NCI-H2227 (cell line): Measurements from ENCODE around the gene ZBTB42.

Experiments used
- DNase-seq: peaks from one replicate; lab custom pipeline; 2025; ENCODE audit not compliant: unreplicated experiment; lab: John Stamatoyannopoulos, UW

Gene ZBTB42

DNA sequence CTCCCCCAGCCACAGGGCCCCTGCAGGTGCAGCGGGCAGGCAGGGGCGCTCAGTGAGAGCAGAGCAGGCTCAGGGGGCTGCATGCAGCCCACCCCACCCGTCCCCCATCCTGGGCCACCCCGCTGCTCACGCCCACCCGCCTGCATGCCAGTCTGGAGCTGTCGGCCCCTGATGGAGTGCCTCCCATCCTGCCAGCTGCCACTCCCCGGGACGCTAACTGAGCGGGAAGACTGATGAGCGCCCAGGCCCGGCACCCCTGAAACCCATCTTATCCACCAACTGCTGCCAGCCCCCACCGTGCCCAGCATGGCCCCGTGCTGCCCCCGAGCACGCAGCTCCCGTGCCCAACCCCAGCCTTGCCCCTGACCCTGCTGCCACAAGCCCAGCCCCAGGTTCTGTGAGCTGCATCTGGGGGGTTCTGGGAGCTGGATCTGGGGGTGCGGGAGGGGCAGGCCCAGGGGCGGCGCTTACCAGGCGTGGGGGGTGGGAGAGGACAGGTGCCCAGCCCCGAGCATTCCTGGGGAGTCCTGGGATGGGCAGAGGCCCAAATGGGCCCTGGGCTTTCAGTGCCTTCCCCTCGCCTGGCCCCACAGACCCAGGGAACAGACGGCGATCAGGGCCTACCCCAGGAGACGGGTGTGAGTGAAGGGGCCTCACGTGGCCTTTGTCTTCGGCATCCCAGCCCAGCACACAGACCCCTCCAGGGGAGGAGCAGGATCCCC is 18.7 kb upstream of the ZBTB42 start:
- DNase-seq: no peak

DNA sequence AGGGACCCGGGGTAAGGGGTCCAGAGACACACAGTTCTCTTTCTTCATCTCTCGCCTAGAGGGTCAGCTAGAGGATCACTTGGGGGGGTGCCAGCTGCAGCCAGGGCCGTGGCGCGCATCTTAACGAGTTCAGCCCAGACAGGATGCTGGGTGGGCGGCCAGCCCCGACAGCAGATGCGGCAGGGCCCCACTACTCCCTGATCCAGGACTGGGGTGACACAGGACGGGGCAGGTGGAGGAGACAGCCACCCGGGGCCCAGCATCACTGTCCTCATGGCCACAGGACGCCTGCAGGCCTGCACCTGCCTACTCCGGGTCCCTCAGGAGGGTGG is 18.1 kb upstream of the ZBTB42 start:
- DNase-seq: no peak

DNA sequence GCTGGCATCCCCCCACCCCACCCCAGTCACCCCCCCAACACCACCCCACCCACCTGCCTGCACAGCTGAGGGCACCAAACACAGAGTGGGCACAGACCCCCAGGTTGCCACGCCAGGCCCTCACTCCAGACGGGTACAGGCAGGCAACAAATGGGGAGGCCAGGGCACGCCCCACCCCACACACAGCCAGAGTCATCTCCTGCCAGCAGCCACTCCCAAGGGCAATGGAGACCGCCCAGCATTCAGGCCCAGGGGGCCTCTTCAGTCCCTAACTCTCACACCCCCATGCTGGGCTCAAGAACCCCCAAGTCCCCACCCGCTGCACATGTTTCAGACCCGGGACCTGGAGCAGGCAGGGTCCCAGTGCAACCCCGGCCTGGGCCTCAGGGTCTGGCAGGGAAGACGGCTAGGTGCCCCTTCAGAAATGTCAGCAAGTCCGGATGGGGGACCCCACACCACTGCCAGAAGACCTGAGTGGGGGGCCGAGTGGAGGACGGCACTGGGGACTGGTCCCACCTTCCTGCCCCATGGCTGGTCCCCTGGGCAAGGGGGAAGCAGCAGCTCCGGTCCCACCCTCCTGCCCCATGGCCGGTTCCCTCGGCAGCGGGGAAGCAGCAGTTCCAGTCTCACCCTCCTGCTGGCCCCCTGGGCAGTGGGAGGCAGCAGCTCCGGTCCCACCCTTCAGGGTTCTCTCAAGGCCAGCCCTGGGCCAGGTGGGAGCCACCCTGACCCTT is 17.2 kb upstream of the ZBTB42 start:
- no peak for DNase-seq

DNA sequence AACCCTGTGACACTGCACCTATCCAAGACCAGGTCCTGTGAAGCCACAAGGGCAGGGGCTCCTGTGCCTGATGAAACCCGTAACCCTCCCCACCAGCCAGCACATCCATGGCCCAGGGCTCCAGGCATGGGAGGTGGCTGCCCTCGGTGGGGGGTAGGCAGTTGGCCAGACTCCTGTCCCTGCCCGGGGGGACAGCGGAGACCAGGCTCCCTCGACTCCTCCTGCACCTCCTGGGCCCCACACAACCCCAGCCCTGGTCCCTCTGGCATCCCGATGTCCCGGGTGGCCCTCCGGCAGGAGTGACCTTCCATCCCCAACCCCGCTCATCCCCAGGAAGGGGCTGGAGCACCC is 16.7 kb upstream of the ZBTB42 start:
- no peak for DNase-seq

DNA sequence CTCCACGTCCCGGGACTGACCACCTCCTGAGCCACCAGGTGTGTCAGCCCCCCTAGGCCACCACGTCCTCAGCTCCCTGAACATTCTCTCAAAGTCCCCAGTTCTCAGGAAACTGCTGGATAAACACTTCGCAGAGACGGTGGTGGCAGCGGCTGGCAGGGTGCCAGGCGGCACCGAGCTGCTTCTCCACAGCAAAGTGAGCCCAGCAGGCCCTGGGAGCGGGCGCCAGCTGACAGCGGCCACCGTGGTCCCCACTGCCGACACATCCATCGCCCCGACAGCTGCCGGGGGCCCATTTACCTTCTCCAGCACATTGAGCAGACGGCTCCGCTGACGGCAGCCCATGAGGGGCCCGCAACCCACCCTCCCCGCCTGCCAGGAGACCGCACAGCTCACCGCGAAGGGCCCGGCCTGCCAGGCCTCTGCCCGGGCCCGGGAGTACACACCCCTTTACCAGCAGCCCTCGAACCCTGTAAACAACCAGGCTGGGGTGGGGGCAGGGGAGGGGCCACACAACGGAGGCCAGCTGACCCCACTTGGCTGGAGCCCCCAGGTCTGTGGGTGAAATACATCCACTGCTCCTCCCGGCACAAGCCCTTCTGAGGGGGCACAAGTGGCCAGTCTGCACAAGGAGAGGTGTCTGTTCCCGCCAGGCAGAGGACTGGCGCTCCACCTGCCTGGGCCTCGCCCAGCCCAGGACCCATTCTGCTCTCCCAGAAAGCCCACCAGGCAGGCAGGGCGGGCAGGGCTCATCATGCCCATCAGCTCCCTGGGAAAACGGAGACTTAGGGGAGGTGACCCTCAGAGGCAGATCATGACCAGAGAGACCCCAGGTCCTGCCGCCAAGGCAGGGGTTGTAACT is 15.8 kb upstream of the ZBTB42 start:
- DNase-seq: peak; percentile 43

DNA sequence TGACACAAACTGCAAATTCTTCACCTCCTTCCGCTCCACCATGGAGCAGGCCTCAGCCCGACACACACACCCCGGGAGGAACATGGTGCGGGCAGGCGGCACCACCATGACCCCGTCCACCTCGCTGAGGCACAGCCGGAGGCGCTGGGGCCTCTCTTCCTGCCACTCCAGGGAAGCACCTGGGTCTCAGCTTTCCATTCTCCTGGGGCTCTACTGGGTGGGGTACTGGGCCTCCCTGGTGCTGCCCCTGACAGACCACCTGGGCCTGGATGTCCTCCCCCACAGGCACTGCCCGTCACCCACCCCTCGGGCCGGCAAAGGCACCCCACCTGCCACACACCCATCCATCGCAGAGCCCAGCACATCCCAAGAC is 15.2 kb upstream of the ZBTB42 start:
- no peak for DNase-seq

DNA sequence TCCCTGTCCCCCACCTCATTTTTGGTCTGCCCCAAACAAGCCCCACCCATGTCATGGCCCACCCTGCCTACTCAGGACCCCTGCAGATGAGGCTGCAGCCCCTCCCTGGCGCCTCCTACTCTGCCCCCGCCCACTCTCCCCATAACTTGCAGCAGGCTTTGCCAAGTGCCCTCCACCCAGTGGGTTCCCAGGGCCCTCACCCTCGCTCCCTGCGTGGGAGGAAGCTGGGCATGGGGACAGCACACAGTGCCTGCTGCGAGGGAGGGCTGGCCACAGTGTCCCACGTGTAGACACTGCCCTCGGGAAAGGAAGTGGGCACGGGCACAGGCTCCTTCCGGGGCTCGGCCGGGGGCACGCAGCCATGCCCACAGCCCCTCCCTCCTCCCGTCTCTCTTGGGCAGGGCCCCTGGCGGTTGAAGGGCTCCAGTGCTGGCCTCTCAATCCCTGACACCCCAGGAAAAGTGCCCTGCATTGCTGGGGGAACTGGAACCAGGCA is 14.8 kb upstream of the ZBTB42 start:
- no peak for DNase-seq

DNA sequence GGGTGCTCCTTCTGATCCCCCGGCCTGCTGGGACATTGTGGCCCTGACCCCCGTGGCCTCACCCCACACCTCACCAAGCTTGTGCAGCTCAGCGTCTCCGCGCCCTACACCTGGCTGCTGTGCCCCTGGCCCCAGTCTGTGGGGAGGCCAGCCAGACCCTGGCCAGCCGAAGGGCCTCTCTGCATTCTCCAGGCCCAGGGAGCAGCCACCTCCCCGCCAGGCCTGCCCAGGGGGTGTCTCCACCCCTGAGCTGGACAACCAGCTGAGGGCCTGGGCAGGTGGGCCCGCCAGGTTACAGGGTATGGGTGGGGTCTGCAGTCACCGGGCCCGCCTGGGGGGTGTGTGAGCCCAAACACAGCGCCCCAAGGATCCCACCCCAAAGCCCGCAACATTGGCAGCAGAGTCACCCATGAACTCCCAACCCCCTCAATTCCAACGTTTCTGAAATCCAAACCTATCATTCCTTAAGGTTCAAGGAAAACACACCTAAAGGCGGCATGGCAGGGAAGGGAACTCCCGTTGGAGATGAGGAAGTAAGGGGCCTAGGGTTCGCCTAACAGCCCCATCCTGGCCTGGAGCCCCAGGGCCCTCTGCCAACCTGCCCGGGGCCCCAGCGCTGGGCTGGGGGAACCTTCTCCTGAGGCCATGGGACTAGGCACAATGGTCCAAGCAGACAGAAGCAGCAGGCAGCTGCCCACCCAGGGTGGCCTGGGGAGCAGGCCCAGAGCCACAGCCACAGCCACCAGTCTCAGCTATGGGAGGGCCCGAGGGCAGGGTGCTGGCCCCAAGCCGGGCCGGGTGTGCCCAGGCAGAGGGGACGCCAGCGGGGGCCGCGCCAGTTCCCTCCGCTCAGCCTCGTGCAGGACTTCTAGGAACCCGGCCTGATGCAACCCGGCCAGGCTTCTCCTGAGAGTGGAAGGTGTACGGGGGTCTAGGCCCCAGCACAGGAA is 13.9 kb upstream of the ZBTB42 start:
- no peak for DNase-seq

DNA sequence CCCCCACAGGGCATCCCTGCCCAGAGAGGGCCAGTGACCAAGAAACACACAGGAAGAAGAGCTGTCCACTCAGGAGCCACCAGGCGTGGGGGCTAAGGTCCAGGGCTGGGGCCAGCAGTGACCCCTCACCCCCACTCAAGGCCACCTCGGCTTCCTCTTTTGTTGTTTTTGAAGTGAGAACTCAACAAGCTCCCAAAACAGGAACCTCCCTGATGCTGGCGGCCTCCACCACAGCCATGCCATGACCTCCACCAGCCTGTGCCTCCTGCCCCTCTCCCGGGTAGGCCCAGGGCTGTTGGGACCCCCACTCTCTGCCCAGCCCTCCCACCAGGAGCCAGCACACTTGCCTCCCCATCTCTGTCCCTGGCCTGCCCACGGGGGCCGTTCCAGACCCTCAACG is 13.2 kb upstream of the ZBTB42 start:
- no peak for DNase-seq

DNA sequence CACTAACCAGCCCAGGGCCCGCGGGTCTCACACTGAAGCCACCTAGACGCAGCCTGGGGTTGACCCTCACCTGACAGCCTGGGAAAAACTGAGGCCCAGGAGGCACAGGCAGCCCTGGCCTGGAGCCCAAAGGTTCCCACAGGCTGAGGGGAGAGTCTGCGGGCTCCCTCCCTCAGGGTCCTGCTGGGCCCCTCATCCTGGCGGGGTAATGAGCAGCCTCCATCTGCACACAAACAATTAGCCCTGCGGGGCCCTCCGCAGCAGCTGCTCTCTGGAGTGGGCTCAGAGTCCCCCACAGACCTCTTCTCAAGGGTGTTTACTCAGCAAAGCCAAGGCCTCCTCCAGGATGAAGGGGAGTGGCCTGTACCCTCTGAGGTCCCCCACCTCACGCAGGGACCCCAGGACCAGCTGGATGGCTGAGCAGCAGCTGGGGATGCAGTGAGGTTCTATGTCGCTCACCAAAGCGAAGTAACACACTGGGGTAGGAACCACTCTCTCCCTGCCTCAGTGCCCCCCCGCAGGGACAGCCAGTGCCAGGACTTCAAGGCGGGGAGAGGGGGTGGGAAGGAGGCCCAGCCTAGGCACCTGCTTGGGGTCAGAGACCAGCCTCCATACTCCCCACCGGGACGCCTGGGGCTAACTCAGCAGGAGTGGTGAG is 12.6 kb upstream of the ZBTB42 start:
- peak; percentile 85 for DNase-seq

DNA sequence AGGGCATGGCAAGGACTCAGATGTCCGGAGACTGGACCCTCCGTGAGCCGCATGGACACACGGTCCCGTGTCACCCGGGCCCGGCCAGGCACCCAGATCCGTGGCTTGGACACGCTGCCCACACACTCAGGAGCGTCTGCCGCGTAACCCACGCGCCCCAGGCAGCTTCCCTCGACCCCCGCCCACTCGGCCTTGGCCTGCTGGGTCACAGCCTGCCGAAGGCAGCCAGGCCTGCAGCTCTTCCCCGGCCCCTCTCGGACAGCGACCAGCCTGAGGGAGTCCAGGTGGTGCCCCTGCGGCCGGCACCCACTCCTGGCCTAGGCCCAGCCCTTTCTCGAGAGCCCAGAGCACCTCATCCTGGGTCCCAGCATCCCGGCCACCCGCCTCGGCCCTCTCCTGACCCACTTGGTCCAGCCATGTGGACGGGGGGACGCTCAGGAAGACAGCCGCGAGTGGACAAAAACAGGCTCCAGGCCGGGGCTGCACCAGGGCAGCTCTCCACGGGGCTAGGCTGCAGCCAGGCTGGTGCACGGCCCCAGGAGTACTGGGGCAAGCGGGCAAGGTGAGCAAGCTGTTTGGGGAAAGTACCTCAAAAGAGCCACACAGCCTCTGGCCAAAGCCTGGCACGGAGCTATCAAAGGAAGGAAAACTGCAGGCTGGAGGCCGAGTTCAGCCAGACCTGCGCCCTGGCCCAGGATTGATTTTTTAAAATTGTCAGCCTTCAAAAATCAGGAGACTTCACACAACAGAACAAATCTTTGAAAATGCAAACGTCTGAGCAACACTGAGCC is 11.8 kb upstream of the ZBTB42 start:
- DNase-seq: no peak

DNA sequence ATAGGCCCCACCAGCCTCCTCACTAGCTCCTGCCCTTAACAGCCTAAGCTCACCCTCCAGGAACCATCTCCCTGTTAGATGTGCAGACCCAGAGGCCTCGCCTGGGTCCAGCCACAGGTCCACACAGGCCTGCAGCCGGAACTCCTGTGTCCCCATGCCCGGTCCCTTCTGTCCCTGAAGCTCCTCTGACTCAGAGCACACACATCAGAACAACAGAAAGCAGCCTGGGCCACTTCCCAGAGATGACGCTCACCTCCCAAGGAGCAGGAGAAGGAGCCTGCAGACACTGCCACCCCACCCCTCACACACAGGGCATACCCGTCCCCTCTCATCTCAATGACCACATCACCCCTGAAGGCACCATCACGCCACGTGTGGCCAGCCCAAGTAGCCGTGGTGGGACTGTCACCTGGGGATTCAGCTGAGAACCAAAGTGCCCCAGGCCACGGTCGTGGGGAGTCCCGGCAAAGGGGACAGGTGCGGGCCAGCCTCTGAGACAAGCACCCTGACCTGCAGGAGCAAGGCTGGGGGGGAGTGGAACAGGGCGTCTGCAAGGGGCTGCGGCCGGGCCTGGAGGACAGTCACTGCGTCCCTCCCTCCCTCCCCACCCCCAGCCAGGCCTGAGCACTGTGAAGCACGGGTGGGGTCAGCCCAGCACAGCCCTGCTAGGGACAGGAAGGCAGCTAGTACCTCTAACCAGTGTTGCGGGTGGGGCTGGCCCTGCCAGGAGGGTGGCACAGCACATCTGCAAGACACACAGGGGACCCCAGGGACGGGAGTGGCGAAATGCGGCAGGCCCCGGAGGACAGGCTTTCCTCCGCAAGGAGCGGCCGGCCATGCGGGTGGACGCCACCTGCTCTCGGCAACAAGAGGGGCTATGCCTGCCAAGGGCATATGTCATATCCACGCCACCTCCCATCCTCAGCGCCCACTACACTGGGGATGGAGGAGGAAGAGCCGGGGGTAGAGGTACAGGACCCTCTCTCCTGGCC is 10.9 kb upstream of the ZBTB42 start:
- DNase-seq: no peak

DNA sequence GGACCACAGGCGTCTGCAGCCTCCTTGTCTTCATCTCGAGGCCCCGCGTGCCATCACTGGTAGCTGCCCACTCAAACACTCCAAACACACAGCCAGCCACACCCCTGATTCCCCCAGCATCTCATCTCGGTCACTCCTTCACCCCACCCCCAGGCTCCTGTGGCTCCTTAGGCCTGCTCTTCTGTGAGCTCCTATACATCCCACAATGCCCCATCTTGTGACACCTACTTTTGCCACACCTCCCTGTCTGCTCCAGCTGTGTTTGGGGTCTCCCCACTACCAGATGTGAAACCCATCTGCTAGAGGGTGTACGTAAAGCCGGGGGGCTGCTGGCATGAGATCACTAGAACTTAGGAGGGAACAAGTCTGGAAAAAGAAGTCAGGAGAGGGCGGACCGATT is 9.5 kb upstream of the ZBTB42 start:
- DNase-seq: no peak

DNA sequence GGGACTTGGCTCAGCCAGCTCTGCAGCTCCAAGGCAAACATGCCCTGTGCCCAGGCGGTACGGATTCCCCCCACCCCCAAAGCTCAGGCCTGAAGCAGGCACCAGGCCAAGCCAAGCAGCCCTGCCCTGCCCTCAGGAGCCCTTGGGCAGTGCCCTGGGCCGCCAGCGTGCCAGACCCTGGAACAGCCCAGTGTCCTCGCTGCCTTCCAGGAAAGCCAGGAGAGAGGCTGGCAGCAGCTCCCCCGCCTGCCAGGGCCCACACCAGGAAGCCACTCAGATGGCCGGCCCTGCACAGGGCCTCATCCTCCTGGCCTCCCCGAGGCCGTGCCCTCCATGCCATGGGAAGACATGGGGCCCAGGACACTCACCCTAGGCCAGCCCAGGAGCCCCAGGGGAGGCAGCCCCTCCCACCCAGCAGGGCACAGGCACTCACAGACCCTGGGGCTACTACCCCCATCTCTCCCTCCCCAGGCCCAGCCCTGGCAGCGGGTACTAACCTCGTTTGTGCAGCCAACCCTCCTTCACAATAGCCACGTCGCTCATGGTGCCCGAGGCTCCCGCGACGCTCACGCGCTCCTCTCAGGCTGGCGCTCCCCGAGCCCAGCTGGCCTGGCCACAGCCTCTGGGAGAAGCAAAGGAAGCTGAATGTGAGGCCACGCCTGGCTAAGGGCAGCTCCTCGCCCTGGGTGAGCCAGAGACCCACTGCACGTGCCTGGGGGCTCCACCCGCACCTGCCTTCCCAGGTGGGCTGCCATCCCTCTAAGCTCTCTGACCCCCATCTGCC is 8.6 kb upstream of the ZBTB42 start:
- peak; percentile 48 for DNase-seq

DNA sequence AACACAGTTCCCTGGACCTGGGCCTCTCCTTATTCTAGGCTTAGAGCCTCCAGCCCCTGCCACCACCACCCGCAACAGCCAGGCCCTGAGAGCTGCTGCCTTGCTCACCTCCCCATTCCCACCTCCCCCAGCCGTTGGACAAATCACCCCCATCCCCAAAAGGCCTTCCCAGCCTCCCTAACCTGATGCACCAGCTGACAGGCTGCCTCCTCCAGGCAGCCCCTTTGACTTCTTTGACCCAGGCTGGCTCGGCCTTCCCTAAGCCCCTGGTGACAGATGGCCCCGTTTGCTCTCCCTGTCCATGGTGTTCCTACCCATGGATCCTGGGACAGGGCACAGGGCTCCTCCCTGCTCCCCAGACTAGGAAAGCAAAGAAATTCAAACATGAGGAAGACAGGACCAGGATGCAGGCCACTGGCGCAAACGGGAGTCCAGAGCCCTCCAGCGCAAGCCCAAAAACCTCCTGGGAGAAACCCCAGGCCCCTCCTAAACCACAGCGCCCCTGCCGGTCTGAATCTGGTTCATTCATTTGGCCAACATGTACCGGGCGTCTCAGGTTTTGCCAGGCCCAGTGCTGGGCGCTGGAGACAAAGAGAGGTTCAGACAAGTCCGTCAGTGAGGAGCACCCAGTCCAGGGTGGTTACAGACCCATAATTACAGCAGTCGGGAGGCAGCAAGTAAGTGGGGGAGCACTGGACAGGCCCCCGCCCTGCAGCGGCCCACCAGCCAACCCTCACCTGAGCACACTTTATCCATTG is 7.8 kb upstream of the ZBTB42 start:
- no peak for DNase-seq

DNA sequence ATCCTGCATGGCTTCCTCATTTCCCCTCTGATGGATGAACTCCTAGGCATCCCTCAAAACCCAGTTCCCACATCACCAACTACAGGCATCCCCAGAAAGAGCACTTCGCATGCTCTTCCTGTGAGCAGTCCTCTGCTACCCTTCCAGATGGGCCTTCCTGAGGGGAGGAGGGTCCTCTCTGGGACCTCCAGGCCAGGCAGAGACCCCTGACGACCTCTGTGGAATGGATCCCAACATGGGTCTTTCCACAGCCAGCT is 7.3 kb upstream of the ZBTB42 start:
- DNase-seq: no peak

DNA sequence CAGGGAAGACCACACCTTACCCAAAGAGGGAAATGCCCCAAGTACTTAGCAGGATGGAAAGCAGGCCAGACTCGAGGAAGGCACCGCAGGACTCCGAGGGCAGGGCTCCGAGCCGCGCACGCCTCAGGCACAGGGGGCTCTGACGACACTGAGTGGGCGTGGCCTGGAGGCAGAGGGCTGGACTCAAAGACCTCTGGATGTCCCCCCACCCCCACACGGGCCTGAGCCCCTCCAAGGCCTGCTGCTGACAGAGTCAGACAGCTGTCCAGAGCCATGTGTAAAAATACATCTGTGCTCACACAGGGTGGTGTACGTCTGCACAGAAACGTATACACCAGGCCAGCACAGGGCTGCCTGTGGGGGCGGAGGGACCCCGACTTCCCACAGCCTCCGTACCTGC is 6.8 kb upstream of the ZBTB42 start:
- peak; percentile 80 for DNase-seq
